UCSD-AML1 (cell line): ENCODE results near the gene SLC24A3.
"Not testable (repeated sequence)": the region's sequence is repeated elsewhere in the genome, so short reads cannot be mapped to it uniquely, and the experiment has no call there.

Experiments
- DNase-seq: peaks from one replicate; lab custom pipeline; 2025; ENCODE audit not compliant: unreplicated experiment; lab: John Stamatoyannopoulos, UW

Gene SLC24A3

DNA sequence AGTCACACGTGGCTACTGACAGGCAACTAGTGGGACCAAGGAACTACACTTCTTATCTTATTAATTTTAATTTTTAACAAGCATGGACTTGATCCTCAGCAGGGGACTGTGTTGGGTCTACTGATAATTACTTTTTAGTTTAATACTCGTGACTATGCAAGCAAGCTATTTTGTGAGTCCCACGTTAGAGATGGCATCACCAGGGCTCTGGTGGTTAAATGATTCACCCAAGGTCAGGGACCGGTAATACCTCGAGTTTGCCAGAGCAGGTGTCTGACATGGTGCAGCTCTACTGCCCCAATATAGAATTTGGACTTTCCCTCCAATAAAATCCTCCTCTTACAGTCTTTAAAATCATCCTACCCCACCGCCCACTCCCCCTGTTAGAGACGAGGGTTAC, 447.0 kb downstream of the SLC24A3 start:
- no peak for DNase-seq

DNA sequence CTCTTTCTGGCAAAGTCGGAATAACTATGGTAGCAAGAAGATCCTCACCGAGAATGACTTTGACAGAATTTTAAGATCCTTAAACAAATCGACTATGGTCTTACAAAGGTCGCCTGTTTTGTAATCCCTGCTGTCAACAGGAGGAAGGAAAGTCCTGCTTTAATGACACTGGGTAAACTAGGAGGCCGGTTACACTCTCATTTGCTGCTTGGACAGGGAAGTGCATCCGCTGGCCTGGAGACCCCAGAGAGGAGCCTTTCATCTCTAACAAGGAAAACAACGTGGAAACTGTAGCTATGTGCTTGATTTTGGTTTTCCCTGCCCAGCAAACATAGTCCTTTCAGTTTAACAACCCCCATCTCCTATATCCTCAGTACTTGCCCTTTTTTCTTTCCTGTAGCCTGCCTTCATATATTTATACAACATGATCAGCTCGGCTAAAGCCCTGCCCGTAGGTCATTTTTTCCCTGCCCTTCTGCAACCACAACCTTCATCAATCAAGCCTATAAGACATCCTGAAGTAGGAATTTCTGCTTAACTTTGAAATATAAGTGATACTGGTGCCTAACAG, 448.5 kb downstream of the SLC24A3 start:
- DNase-seq = no peak

DNA sequence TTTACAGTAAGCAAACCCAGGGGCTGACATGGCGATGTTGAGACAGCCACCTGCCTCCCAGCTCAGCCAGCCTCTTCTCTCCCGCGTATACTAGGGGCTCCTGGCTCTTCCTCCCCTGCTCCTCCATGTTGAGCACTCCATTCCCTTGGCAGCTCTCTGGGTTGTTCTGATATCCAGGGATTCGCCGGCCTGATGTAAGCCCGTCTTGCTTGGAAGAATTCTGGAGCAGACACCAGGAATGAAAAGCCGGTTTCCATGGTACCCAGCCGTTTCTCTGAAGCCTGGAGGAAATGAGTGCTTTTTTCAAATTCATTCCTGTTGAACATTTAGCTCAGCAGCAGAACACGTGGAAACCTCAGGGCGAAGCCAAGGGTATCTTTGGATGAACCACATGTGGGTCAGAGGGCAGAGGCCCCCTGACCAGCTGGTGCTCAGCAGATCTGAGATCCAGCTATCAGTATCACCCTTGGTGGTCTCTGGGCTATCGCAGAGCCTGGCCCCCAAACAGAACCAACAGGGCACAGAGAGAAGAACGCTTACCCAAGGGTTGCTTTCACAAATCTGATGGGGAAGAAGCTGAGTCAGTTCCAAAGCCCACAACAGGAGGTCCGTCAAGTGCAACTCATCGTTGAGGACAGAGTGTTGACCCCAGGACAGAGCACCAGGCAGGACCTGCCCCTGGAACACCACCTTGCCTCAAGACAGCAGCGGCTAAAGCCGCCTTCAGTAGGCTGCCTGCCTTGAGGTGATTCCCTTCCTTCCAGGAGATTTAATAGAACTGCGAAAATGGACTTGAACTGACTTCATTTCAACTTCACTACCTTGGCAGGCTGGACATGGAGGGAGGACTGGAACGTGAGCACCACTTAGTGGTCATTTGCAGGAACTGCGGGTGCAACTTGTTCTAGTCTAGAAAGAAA, 449.5 kb downstream of the SLC24A3 start:
- peak; percentile 47 for DNase-seq

DNA sequence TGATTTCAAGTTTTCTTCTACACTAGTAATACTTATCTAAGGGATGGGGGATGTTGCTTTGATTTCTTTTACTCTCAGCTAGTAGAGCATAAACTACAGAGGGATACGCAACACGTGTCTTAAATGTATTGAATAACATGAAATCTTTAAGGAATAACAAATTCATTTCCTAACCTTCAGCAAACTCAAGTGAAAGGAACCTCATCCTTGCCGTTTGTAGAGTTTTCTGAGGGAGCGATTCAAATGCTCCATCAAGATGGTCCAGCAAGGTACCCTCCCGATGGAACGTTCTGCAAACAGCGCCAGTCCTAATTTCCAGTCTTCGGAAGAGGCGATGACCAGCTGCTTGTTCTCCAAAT, 450.2 kb downstream of the SLC24A3 start:
- no peak for DNase-seq

DNA sequence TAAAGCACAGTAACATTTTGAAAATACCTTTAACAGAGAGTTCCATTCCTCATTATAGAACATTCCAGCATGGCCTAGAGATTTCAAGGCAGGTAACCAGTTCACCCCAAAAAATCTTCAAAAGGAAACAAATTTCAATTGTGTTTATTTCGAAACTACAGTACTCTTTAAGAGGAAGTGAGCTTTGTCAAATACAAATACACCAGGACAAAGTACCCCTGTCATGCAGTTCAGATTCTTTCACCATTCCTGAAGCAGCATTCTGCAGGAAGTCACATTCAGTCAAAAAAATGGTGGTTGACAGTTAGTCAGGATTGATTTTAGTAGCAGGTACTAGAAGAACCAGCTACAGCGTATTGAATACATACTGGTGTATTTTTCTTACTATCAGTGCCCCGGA, 456.0 kb downstream of the SLC24A3 start:
- DNase-seq = no peak

DNA sequence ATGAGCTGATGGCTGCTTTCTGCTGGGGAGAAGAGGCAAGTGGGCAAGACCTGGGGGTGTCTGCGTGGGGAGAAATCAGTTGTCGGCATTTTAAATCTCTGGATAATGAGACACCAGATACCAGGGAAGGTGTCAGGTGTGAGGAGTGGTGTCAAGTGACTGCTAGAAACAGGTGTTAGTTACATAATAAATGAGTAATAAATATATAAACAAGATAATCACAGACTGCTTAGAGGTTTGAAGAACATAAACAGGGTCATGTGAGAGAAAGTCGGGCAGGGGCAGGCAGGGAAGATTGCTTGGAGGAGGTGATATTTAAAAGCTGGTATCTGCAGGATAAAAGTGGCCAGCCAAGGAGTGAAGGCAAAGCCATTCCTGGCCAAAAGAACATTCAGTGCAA, 458.4 kb downstream of the SLC24A3 start:
- no peak for DNase-seq

DNA sequence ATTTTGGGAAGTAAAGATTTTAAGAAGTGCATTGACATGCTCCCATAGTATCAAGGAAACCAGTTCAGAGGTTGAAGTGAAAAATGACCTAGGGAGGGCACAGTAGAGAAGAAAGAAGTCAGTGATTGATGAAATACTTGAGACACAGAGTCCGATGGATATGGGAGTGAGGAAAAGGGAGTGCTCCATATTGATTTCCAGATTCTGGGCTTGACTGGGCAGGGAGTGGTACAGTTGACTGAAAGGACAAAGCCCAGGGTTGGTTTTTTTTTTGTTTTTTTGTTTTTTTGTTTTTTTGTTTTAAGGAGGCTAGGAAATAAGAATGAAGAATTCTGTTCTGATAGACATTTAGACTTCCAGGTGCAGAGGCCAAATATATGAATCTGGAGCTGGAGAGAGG, 458.9 kb downstream of the SLC24A3 start:
- no peak for DNase-seq

DNA sequence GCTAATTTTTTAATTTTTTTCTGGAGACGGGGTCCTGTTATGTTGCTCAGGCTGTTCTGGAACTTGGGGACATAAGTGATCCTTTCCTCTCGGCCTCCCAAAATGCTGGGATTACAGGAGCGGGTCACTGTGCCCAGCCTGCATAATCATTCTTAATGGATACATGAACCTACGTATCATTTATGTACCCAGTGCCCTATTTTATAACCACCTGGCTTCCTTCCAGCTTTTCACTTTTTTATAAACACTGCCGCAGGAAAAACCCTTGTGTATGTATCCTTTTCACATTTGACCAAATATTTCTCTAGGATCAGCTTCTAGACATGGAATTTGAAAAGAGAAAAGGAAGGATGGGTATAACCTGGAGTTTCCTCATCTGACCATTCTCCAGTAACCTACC, 460.1 kb downstream of the SLC24A3 start:
- DNase-seq = no peak

DNA sequence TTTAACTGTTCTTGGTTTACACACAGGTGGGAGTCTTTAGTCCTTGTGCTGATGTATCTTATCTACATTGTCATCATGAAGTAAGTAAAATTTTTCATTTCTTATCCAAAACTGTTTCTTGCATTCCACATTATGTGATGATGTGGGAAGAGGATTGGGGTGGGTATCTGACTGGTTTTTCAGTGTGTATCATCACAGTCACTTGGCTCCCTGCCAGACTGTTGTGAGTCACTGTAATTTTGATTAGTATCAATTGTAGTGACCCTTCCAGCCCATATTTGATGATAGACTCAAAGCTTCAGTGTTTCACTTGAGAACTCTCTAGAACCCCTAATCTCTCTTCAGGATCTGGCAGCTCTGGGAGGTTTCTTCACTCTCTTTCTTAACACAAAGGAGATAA, 461.1 kb downstream of the SLC24A3 start:
- no peak for DNase-seq

DNA sequence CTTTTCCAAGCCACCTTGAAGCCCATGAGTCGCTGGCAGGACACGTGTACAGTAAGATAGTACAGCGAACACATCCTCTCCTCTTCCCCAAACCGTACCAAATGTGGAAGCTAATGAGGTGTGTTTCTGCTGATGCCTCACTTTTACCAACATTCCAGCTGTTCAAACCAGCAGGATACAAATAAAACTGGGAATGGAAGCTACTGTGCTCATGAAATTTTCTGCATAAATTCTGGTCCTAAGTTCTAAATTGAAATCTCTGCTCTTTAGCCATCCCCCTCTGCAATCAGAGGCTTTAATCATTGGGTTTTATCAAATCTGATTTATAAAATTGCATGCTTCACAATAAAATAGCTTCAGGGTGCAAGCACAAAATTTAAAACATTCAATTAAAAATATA, 463.8 kb downstream of the SLC24A3 start:
- no peak for DNase-seq

DNA sequence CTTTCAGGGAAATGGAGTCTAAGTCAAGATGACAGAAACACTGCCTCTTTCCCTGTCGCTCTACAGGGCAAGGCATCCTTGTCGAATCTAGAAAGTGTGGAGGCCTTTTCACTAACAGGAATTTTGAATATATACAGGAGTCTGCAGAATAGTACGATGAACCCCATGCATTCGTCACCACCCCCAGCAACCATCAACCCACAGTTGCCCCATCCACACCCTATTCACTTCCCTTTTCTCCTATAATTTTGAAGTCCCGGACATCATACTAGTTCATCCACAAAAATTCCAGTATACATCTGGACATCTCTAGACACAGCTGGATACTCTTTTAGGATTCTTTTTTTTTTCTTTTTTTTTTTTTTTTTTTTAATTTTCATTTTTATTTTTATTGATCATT, 464.9 kb downstream of the SLC24A3 start:
- no peak for DNase-seq

DNA sequence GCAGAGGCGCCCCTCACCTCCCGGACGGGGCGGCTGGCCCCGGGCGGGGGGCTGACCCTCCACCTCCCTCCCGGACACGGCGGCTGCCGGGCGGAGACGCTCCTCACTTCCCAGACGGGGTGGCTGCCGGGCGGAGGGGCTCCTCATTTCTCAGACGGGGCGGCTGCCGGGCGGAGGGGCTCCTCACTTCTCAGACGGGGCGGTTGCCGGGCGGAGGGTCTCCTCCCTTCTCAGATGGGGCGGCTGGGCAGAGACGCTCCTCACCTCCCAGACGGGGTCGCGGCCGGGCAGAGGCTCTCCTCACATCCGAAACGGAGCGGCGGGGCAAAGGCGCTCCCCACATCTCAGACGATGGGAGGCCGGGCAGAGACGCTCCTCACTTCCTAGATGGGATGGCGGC, 466.1 kb downstream of the SLC24A3 start:
- DNase-seq = not testable (repeated sequence)

DNA sequence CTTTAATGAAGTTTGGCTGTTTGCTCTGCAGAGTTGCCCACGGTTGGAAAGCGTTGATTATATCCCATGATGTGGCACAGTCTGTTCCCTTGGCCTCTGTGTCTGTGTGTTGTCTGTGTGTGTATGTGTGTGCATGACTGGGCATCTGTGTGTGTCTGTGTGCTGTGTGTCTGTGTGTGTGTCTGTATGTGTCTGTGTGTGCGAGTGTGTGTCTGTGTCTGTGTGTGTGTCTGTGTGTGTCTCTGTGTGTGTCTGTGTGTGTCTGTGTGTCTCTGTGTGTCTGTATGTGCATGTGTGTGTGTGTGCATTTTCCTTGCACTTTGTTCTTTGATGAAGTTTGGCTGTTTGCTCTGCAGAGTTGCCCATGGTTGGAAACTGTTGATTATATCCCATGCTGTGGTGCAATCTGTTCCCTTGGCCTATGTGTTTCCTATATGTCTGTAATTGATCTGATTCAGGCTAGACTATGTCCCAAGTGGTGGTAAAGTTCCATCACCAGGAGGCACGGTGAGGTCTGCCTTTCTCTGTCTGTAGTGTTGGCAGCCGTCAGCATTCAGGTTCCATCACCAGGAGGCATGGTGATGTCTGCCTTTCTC, 467.6 kb downstream of the SLC24A3 start:
- no peak for DNase-seq

DNA sequence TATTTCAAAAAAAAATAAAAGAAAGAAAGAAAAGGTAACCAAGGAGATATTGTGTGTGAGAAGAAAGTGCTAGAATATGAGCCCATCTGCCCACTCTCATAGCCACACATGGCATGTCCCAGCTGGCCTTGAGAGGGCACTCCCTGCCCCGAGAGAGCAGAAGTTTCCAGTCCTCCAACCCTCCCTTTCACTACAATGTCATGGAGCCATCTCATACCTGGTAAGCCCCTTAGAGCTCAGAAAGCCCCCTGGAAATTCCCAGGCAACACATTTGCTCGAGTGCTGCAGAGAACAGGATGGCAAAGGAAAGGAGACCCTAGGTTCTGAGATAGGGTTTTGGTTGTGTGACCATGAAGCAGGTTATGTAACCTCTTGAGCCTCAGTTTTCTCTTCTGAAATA, 469.8 kb downstream of the SLC24A3 start:
- DNase-seq = no peak

DNA sequence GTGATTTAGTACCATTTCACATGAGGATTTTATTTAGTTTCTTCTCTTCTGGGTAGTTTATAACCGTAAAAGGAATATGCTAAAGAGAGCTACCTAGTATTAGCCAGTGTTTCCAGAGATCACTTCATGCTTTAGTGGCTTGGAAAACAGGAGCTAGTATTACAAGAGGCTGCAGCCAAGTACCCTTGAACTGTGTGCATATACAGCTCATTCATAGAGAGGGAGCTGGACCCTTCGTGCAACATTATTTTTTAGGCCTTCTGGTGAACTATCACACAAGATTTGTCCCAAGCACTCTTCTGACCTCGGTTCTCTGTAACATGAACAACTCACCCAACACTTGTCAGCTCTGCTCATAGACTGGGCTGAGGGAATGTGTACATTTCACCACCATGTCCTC, 470.7 kb downstream of the SLC24A3 start:
- no peak for DNase-seq

DNA sequence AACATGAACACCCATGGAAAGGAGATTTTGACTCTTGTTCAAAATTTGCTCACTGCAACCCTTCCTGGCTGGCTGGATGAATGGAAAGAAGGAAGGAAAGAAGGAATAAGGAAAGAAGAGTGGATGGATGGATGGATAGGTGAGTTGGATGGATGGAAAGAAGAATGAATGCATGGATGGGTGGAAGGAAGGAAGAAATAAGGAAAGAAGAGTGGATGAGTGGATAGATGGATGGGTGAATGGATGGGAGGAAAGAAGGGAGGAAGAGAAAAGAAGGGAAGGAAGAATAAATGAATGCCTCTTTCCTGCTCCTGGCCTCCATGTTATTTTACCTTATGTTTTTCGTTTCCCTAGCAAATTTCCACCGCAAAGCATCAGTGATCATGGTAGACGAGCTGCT, 471.4 kb downstream of the SLC24A3 start:
- DNase-seq = no peak

DNA sequence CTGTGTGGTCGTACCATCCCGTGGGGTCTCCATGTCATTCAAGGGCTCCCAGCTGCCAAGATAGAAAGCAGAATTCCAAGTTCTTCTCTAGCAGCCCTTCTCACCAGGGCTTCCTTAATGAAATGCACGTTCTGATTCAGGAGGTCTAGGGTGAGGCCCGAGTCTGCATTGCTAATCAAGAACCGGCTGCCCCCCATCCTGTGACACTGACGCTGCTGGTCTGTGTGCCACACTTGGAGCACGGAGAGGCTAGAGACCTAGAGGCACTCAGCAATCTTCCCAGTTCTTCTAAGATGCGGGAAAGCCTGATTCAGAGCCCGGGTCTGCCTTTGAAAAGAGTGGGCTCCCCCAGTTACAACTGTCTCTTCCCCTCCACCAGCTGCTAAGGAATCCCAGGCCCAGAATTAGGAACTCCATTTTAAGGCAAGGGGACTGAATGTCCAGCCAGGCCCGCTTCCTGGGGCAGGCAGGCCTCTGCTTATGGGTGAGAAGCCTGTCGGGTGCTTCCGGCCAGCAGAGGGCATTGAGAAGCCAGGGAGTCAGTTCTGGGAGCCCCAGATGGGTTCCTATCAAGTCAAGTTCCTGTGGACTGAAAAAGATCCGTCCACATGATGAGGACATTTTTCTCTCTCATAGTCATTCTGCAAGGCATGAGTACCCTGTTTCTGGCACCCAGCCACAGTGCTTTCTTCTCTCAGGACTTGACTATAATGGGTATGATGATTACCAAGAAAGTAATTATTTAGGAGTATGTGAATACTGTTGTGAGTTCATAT, 475.8 kb downstream of the SLC24A3 start:
- peak; percentile 40 for DNase-seq

DNA sequence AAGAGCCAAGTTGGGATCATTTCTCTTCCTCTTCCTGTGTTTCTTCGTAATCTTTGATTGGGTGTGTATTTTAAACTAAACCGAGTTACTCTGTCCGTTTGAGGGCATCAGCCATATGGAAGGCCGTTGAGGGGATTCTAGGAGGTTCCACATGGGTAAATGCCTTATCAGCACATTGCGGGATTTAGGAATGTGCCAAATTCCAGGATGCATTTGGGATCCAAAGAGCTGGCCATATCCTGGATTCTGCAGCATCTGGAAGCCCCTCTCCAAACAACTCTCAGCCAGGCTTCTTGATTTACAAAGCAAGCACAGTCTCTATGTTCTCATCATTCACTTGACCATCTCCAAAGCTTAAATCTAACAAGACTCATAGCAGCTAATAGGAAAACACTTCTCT, 478.0 kb downstream of the SLC24A3 start:
- no peak for DNase-seq

DNA sequence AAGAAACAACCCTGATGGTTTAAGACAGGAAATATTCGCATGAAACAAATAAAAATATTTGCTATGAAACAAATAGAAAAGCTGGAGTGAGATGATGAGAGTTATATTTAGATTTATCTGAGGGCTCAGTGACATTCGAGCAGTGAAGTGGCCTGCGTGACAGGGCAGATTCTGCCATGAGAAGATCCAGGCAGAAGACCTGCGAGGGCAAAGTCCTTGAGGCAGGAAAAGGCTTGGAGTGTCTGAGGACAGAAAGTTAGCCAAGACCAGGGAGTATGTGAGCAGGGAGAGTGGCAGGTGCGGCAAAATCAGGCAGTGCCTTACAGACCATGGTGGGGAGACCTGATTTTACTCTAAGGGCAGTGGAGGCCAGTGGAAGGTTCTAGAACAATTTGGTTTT, 478.7 kb downstream of the SLC24A3 start:
- no peak for DNase-seq

DNA sequence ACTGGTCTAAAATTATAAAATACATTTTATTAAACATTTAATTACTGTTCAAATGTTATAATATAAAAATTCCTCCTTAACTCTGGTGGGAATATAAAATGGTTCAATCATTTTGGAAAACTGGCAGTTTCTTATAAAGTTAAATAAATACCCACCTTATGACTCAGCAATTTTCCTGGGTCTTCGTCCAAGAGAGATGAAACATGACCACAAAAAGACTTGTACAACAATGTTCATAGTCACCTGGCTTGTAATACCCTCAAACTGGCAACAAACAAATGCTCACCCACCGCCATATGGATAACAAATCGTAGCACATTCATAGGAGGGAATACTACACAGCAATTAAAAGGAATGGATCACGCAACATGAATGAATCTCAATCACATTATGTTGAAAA, 479.7 kb downstream of the SLC24A3 start:
- DNase-seq = no peak

DNA sequence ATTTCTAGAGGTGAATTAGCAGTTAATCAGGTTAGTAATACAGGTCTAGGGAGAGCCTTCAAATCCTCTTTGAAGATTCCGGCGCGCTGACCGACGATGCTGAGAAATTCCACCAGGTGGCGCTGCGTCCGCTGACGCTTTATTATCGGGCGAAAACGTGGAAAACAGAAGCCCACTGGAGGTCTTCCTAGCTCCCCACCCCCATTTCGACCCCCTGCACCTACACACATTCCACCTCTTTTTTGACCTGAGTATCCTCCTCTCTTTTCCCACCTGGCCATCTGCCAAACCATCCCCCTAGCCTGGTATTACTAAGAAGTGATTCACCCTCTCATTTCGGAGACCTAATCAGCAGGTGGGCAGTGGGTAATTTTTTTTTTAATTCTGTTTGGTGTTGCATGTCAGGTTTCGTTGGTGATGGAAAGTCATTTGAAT, 480.3 kb downstream of the SLC24A3 start:
- DNase-seq = peak; percentile 43

DNA sequence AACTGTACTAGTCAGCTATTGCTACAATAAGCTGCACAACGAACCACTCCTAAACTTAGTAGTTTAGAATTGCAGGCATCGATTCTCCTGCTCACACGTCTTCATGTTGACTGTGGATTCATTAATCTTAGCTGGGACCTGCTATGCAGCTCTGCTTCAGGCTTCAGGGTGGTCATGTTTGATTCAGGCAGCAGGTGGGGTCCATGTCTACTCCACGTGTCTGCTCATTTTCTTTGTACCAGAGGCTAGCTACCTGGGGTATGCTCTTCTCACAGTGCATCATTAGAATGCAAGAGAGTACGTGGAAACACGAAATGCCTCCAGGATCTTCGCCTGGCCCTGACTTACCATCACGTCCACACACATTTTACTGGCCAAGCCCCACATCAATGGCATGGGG, 481.1 kb downstream of the SLC24A3 start:
- DNase-seq = no peak
